ENCODE data around the gene HSPA12B. TPM values are rescaled to one million over a fixed set of nuclear protein-coding genes. Genes with fewer than 3 reads are reported as not detected.

HSPA12B gene
- total RNA-seq, 1 experiment from 2014 or later, result 6.3 TPM

GRCh38 chr20:3798908-3799248 is 66.4 kb downstream of the HSPA12B start:
- POLR2A ChIA-PET, result interaction anchor here (0.5 to 2.1 kb wide), 4 partner anchors 13 to 192 kb away, joined by 4 to 8 read pairs (median 6); no protein-coding TSS in a partner anchor
- ATAC-seq (no peak), DNase-seq (ENCODE audit: low spot score) (no peak)
- H3K27me3 Mint-ChIP-seq (ENCODE audit: low read depth), result peaks cover 5% of the 10 kb centered on the region; the same call in 1 of the 2 replicates
- no peaks in the 10 kb centered on the region for H3K9me3 Mint-ChIP-seq
- H3K4me1 Mint-ChIP-seq, result peaks cover 53% of the 10 kb centered on the region
- H3K4me3 Mint-ChIP-seq, result peak overlapping the region; percentile 20; the same call in 1 of the 2 replicates
- TF ChIP-seq ZNF416 (CRISPR knock-in tag; IDR thresholded peaks at IDR 0.05) (no peak), ESRRA (CRISPR knock-in tag; IDR thresholded peaks at IDR 0.05; ENCODE audit: borderline replicate concordance) (no peak), ZBTB21 (CRISPR knock-in tag; IDR thresholded peaks at IDR 0.05; ENCODE audit: borderline replicate concordance) (no peak), IRF2 (CRISPR knock-in tag; IDR thresholded peaks at IDR 0.05; ENCODE audit: borderline replicate concordance, low read depth) (no peak), FOXJ3 (CRISPR knock-in tag; IDR thresholded peaks at IDR 0.05; ENCODE audit: borderline replicate concordance) (no peak), E2F1 (CRISPR knock-in tag; IDR thresholded peaks at IDR 0.05) (no peak), TEAD4 (CRISPR knock-in tag; IDR thresholded peaks at IDR 0.05) (no peak), JAZF1 (CRISPR knock-in tag; IDR thresholded peaks at IDR 0.05) (no peak), ZNF263 (CRISPR knock-in tag; IDR thresholded peaks at IDR 0.05; ENCODE audit: low read depth) (no peak), NR3C1 (CRISPR knock-in tag; conservative IDR thresholded peaks at IDR 0.05; ENCODE audit: low read depth) (no peak), MXD4 (CRISPR knock-in tag; IDR thresholded peaks at IDR 0.05; ENCODE audit: borderline replicate concordance) (no peak), ZNF425 (CRISPR knock-in tag; conservative IDR thresholded peaks at IDR 0.05) (no peak), TEAD1 (CRISPR knock-in tag; IDR thresholded peaks at IDR 0.05) (no peak), JUN (CRISPR knock-in tag; IDR thresholded peaks at IDR 0.05) (no peak)
- H3K36me3 Mint-ChIP-seq, result peaks cover 29% of the 10 kb centered on the region
- H3K27ac Mint-ChIP-seq, result peak overlapping the region; percentile 66
- CTCF ChIA-PET, result interaction anchor here (0.9 to 3.9 kb wide), 7 partner anchors 12 to 54 kb away, joined by 4 to 79 read pairs (median 5); partner anchors contain the start of genes ADISSP, AP5S1, CENPB and SPEF1

- ChIA-PET CTCF (interaction anchor here (0.6 to 3.9 kb wide), 13 partner anchors 11 to 272 kb away, joined by 3 to 79 read pairs (median 5); partner anchors contain the start of genes ADISSP, AP5S1, CENPB and SPEF1), POLR2A (interaction anchor here (0.8 to 2.1 kb wide), 5 partner anchors 13 to 67 kb away, joined by 3 to 8 read pairs (median 4); partner anchors contain the start of gene AP5S1)
- Mint-ChIP-seq H3K4me3 (peak overlapping the region; percentile 34), H3K27me3 (ENCODE audit: low read depth) (peaks cover 4% of the 10 kb centered on the region; the same call in 1 of the 2 replicates), H3K4me1 (peaks cover 49% of the 10 kb centered on the region), H3K27ac (peak overlapping the region; percentile 95), H3K36me3 (peaks cover 41% of the 10 kb centered on the region), H3K9me3 (no peaks in the 10 kb centered on the region)
- ATAC-seq (peak; percentile 57), DNase-seq (ENCODE audit: low spot score) (peak; percentile 69)
- TF ChIP-seq FOXP1 (CRISPR knock-in tag; IDR thresholded peaks at IDR 0.05; ENCODE audit: borderline replicate concordance) (peak; percentile 33; the same call in 1 of the 2 replicates), MXD4 (CRISPR knock-in tag; IDR thresholded peaks at IDR 0.05; ENCODE audit: borderline replicate concordance) (no peak), TEAD1 (CRISPR knock-in tag; IDR thresholded peaks at IDR 0.05) (peak; percentile 46; the same call in 1 of the 2 replicates), FOXP4 (CRISPR knock-in tag; IDR thresholded peaks at IDR 0.05) (0 out of 2 replicates have a peak, but pooled peaks have one; percentile 44), PREB (CRISPR knock-in tag; IDR thresholded peaks at IDR 0.05; ENCODE audit: borderline replicate concordance) (no peak)
Observed at GRCh38 chr20:3800256-3800877, 67.9 kb downstream of the HSPA12B start.
